Activated CD8-positive, alpha-beta memory T cell treated with anti-CD3 and anti-CD28 coated beads for 36 hours (primary cell): ENCODE measurements around the gene GALNT2. TPM values are rescaled to one million over a fixed set of nuclear protein-coding genes. Genes with fewer than 3 reads are reported as not detected.

Source experiments
- CTCF ChIA-PET: fragments of 350-600 bp; sonication (Branson Sonifier 250); formaldehyde crosslinking; loops from one replicate; lab custom pipeline; 2021; ENCODE audit warnings: antibody characterized with exemption; lab: Charles Lee
- POLR2A ChIA-PET: fragments of 350-600 bp; sonication (Branson Sonifier 250); formaldehyde crosslinking; loops from one replicate; lab custom pipeline; 2021; ENCODE audit warnings: antibody characterized with exemption; lab: Charles Lee
- total RNA-seq, 2 experiments: library from RNA; stranded (reverse); gene quantifications; one replicate each; pipeline ENCODE4 v1.2.3, GENCODE V29; 2021

Gene GALNT2
- total RNA-seq, 2 experiments from 2014 or later = 66.2 to 70.1 TPM

- ChIA-PET CTCF (no interaction called here), POLR2A (no interaction called here)
Observed at GRCh38 chr1:230048922-230049321, 18.1 kb upstream of the GALNT2 start.

- CTCF ChIA-PET = interaction anchor here (0.7 to 1.3 kb wide), 2 partner anchors 37 to 231 kb away, joined by 3 to 4 read pairs; no protein-coding TSS in a partner anchor
Observed at GRCh38 chr1:230049731-230050130, 17.3 kb upstream of the GALNT2 start.

GRCh38 chr1:230050973-230051735 is 15.9 kb upstream of the GALNT2 start:
- CTCF ChIA-PET = interaction anchor here (0.7 to 1.3 kb wide), 2 partner anchors 229 to 584 kb away, joined by 4 read pairs; no protein-coding TSS in a partner anchor
- POLR2A ChIA-PET = no interaction called here

More at GRCh38 chr1:230049731-230050130, 17.3 kb upstream of the GALNT2 start:
- POLR2A ChIA-PET = no interaction called here

- ChIA-PET CTCF (no interaction called here), POLR2A (no interaction called here)
Observed at GRCh38 chr1:230052018-230052417, 15.0 kb upstream of the GALNT2 start.

- ChIA-PET CTCF (no interaction called here), POLR2A (no interaction called here)
Observed at GRCh38 chr1:230052665-230053064, 14.4 kb upstream of the GALNT2 start.

- CTCF ChIA-PET = no interaction called here
- POLR2A ChIA-PET = no interaction called here
Observed at GRCh38 chr1:230054092-230054749, 12.8 kb upstream of the GALNT2 start.

GRCh38 chr1:230056098-230056497 is 10.9 kb upstream of the GALNT2 start:
- ChIA-PET POLR2A (no interaction called here), CTCF (interaction anchor here (1.0 kb wide), 1 partner anchor 38 kb away, joined by 3 read pairs; no protein-coding TSS in a partner anchor)

GRCh38 chr1:230057100-230057499 is 9.9 kb upstream of the GALNT2 start:
- ChIA-PET POLR2A (no interaction called here), CTCF (no interaction called here)

- CTCF ChIA-PET = no interaction called here
- POLR2A ChIA-PET = no interaction called here
Observed at GRCh38 chr1:230057681-230058565, 9.1 kb upstream of the GALNT2 start.

GRCh38 chr1:230058626-230059025 is 8.4 kb upstream of the GALNT2 start:
- CTCF ChIA-PET = no interaction called here
- POLR2A ChIA-PET = no interaction called here

- POLR2A ChIA-PET = no interaction called here
- CTCF ChIA-PET = interaction anchor here (0.8 kb wide), 1 partner anchor 1857 kb away, joined by 3 read pairs; no protein-coding TSS in a partner anchor
Observed at GRCh38 chr1:230061801-230062200, 5.2 kb upstream of the GALNT2 start.

GRCh38 chr1:230062521-230062920 is 4.5 kb upstream of the GALNT2 start:
- CTCF ChIA-PET = no interaction called here
- POLR2A ChIA-PET = no interaction called here

GRCh38 chr1:230064283-230064682 is 2.8 kb upstream of the GALNT2 start:
- CTCF ChIA-PET = interaction anchor here (0.9 kb wide), 1 partner anchor 41 kb away, joined by 3 read pairs; no protein-coding TSS in a partner anchor
- POLR2A ChIA-PET = no interaction called here

GRCh38 chr1:230065161-230065560 is 1.9 kb upstream of the GALNT2 start:
- POLR2A ChIA-PET = no interaction called here
- CTCF ChIA-PET = no interaction called here

GRCh38 chr1:230065571-230065970 is 1.5 kb upstream of the GALNT2 start:
- POLR2A ChIA-PET = no interaction called here
- CTCF ChIA-PET = interaction anchor here (1.9 kb wide), 1 partner anchor 44 kb away, joined by 5 read pairs; no protein-coding TSS in a partner anchor

- ChIA-PET CTCF (interaction anchor here (1.9 kb wide), 1 partner anchor 43 kb away, joined by 5 read pairs; no protein-coding TSS in a partner anchor), POLR2A (no interaction called here)
Observed at GRCh38 chr1:230066031-230066430, 1.0 kb upstream of the GALNT2 start.

- CTCF ChIA-PET = interaction anchor here (1.0 to 1.9 kb wide), 3 partner anchors 16 to 202 kb away, joined by 3 to 5 read pairs (median 4); no protein-coding TSS in a partner anchor
Observed at GRCh38 chr1:230067419-230067870, 407 bp downstream of the GALNT2 start.

GRCh38 chr1:230067871-230068620 is 1.0 kb downstream of the GALNT2 start:
- CTCF ChIA-PET = no interaction called here
- POLR2A ChIA-PET = no interaction called here

More at GRCh38 chr1:230067419-230067870, 407 bp downstream of the GALNT2 start:
- POLR2A ChIA-PET = interaction anchor here (1.0 kb wide), 2 partner anchors 36 to 42 kb away, joined by 5 to 8 read pairs; no protein-coding TSS in a partner anchor

GRCh38 chr1:230068621-230068873 is 1.5 kb downstream of the GALNT2 start:
- CTCF ChIA-PET = no interaction called here
- POLR2A ChIA-PET = no interaction called here
